Measurements from ENCODE around the gene OTX1.

DNA sequence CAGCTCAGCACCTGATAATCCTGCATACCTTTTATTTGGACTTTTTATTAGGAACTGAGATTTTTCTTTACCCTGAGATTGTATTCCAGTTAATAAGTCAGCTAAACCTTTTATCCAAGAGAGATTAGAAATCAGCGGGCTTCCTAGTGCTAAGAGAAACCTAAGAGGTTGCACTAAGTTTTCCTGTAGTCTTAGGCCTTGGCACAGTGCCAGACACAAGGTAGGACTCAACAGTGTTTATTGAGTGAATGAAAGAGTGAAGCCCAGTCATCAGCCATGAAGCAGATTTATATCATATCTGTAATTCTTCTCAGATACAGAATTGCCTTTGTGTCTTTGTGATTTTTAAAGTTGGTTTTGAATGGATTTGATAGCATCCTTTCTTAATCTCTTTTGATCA lies 13.6 kb downstream of the OTX1 start:
- TF ChIP-seq, protein P1, sequence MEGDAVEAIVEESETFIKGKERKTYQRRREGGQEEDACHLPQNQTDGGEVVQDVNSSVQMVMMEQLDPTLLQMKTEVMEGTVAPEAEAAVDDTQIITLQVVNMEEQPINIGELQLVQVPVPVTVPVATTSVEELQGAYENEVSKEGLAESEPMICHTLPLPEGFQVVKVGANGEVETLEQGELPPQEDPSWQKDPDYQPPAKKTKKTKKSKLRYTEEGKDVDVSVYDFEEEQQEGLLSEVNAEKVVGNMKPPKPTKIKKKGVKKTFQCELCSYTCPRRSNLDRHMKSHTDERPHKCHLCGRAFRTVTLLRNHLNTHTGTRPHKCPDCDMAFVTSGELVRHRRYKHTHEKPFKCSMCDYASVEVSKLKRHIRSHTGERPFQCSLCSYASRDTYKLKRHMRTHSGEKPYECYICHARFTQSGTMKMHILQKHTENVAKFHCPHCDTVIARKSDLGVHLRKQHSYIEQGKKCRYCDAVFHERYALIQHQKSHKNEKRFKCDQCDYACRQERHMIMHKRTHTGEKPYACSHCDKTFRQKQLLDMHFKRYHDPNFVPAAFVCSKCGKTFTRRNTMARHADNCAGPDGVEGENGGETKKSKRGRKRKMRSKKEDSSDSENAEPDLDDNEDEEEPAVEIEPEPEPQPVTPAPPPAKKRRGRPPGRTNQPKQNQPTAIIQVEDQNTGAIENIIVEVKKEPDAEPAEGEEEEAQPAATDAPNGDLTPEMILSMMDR (IDR thresholded peaks at IDR 0.05; ENCODE audit: insufficient read depth, low read depth, low read length): no peak
- TF ChIP-seq EZH2 (IDR thresholded peaks at IDR 0.05; ENCODE audit: insufficient read depth, low read length): no peak
